AG20443 (cell line): ENCODE results near the gene CAMKMT.

Experiments used
- DNase-seq: peaks from one replicate; pipeline ENCODE4 v3.0.0; 2012; ENCODE audit warnings: low spot score, mixed read lengths

Gene CAMKMT

GRCh38 chr2:44689516-44689915, 327.8 kb downstream of the CAMKMT start:
- DNase-seq: no peak

GRCh38 chr2:44691174-44691785, 329.5 kb downstream of the CAMKMT start:
- no peak for DNase-seq

GRCh38 chr2:44692821-44693220, 331.1 kb downstream of the CAMKMT start:
- no peak for DNase-seq

GRCh38 chr2:44700824-44701223, 339.1 kb downstream of the CAMKMT start:
- no peak for DNase-seq

DNA sequence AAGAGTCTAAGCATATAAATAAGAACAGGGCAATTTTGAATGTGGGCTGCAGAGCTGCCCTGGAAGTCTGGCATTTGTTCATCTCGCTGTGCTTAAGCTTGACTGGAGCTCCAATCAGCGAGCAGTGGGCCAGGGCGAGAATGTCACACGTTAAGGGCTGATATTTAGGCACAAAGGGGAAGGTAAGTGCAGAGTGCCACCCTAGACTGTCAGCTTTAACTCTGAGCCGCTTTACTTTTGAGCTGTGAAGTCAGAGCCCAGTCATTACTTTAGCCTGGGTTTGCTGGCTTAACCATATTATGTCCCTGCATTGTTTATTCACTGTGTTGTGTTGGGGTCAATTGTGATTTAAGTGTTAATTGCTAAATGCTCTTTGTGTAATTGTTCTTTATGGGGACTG, 343.6 kb downstream of the CAMKMT start:
- no peak for DNase-seq

- no peak for DNase-seq
Observed at GRCh38 chr2:44705876-44706480, 344.2 kb downstream of the CAMKMT start.

- no peak for DNase-seq
Observed at GRCh38 chr2:44706681-44707553, 345.2 kb downstream of the CAMKMT start.

GRCh38 chr2:44707945-44708660, 346.4 kb downstream of the CAMKMT start:
- DNase-seq: no peak

- DNase-seq: no peak
Observed at GRCh38 chr2:44708661-44709000, 346.9 kb downstream of the CAMKMT start.

DNA sequence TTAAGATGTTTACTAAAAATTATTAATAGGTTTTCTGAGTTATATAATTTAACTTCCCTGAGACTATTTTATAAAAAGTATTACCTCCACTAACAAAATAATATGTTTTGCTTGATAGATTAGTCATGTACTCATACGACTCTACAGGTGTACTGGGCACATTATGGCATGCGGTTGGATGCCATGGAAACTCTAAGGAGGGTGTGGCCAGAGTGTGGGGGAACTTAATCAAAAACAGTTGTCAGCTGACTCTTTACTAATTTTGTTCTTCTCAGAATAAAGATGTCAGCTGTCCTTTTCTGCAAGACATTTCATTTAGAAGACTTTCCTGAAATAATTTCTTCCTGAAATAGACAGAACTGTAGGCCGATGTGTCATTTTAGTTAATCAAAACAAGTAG, 351.4 kb downstream of the CAMKMT start:
- DNase-seq: no peak

DNA sequence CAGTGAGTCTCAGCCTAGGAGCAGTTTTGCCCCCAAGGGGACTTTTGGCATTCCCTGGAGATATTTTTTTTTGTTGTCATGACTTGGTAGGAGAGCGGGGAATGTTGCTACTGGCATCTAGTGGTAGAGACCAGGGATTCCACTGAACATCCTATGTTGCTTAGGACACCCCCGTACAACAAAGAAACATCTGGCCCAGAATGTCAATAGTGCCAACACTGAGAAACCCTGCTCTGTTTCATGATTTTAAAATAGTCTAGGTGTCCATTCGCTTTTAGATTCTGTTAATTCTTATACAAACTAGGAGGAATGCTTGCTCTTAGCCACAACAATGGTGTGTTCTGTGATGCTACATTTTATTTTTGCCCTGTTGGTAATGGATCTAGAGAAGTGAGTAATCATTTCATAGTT, 353.9 kb downstream of the CAMKMT start:
- DNase-seq: peak; percentile 71

DNA sequence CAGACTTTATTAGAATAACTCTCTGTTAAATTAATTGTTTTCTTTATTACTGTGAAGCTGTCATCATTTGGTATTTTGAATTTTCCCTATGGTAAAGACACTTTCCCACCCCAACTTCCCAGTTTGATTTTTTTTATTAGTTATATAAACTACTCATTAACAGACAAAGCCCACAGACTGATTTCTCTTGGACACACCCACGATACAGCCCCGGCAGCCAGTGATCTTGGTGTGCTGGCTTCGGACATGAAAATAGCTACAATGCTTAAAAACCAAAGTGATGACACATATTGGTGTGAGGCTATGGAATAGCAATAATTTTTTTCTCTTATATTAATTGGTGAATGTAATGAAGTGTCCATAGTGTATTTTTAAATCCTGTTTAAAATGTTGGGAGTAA, 354.4 kb downstream of the CAMKMT start:
- DNase-seq: peak; percentile 52

DNA sequence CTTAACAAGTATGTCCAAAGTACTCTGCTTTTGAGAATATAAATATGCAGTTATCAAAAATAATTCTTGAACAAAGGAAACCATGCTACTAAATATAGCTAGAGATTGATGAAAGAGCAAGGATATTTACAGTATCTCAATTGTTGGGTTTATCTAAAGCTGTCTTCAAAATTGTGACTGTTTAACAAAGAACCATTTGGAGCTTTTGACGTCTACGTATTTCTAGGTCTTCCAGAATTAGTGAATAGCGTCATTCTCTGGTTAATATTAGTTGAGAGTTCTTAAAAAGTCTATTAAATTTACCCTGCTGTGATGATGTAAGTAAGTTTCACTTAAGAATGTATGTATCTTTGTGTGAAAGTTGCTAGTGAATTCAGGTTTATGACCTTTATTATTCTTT, 356.7 kb downstream of the CAMKMT start:
- no peak for DNase-seq

- no peak for DNase-seq
Observed at GRCh38 chr2:44719562-44719961, 357.8 kb downstream of the CAMKMT start.

- no peak for DNase-seq
Observed at GRCh38 chr2:44722026-44722625, 360.4 kb downstream of the CAMKMT start.

DNA sequence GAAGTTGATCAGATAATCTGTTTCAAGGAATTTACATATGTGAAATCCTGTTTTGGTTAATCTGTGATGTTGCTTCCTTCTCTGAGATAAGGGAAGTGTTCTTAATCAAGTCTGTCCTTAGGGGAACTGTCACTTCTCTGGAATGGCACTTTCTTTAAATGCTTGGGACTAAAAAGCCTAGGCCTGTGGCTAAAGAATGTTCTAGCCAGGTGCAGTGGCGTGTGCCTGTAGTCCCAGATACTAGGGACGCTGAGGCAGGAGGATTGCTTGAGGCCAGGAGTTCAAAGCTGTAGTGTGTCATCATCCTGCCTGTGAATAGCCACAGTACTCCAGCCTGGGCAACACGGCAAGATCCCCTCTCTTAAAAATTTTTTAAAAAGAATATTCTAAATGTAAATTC, 362.2 kb downstream of the CAMKMT start:
- DNase-seq: no peak

- DNase-seq: no peak
Observed at GRCh38 chr2:44730593-44730992, 368.8 kb downstream of the CAMKMT start.

GRCh38 chr2:44731505-44731904, 369.8 kb downstream of the CAMKMT start:
- no peak for DNase-seq

- no peak for DNase-seq
Observed at GRCh38 chr2:44736270-44736942, 374.7 kb downstream of the CAMKMT start.

DNA sequence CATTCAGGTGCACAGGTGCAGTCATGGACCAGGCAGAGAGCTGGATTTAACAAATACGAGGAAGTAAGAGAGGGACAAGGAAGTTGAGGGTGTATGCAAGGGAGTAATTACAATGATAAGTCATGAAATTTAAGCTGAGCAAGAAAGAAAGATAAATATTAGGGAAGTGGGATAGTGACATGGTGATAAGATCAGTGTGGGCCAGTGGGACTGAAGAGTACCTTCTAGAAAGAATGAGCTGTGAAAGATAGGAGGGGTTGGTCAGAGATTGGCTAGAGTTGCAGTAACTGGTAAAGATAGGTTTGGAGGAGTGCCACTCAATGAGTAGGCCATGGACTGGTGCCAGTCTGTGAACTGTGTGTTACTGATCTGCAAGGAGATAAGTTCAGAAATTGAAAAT, 378.9 kb downstream of the CAMKMT start:
- no peak for DNase-seq

DNA sequence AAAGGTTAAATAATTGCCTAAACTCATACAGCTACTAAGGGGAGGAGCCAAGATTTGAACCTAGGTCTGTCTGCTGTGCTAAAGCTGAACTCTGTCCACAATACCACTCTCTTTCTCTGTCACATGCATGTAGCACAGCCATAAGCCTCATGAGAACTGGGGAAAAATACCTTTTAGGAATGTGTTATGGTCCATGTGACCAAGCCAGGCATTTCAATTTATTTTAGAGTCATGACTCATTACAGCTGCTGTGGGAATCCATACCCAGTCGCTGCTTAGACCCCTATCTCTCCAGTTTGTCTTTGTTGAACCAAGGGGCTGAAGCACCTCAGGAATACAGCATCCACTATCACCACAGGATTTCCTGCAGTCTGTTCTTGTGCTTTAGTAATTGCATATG, 379.8 kb downstream of the CAMKMT start:
- DNase-seq: no peak

DNA sequence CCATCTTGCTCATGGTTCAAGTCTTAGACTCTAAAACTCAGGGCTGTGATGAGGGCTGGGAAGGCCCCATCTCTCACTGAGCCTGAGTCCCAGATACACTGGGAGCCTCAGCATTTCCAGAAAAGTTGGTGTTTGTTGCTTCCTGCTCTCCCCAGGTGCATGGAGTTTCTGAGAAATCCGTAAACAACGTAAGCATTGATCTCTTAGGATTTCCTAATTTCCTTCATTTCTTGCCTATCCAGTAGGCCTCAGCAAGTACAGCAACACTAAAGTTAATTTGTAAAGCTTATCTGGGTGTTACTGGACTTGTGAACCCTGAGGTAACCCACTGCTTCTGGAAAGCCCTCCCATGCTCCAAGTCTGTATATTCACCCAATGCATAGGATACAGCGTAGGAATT, 380.3 kb downstream of the CAMKMT start:
- no peak for DNase-seq
